GM18526 (cell line): ENCODE results near the gene CKAP2L.

Experiments
- POLR2A ChIP-seq: IDR thresholded peaks from 3 replicates; pipeline ENCODE4 v1.6.1; 2011; ENCODE audit not compliant: insufficient read length; ENCODE audit errors: extremely low read depth

Gene CKAP2L

GRCh38 chr2:112782234-112782799, 17.9 kb upstream of the CKAP2L start:
- TF ChIP-seq POLR2A: no peak

- TF ChIP-seq POLR2A: no peak
These were observed 15.2 kb upstream of the CKAP2L start for GRCh38 chr2:112779598-112779997.

- no peak for TF ChIP-seq POLR2A
These were observed 12.6 kb upstream of the CKAP2L start for GRCh38 chr2:112777036-112777435.

GRCh38 chr2:112776113-112776512, 11.7 kb upstream of the CKAP2L start:
- no peak for TF ChIP-seq POLR2A

- TF ChIP-seq POLR2A: no peak
These were observed 10.3 kb upstream of the CKAP2L start for GRCh38 chr2:112774536-112775285.

GRCh38 chr2:112773556-112773955, 9.1 kb upstream of the CKAP2L start:
- no peak for TF ChIP-seq POLR2A

GRCh38 chr2:112772911-112773475, 8.6 kb upstream of the CKAP2L start:
- TF ChIP-seq POLR2A: no peak

GRCh38 chr2:112772322-112772721, 7.9 kb upstream of the CKAP2L start:
- no peak for TF ChIP-seq POLR2A

- TF ChIP-seq POLR2A: no peak
These were observed 4.0 kb upstream of the CKAP2L start for GRCh38 chr2:112768432-112768831.

- TF ChIP-seq POLR2A: no peak
These were observed 3.4 kb upstream of the CKAP2L start for GRCh38 chr2:112767693-112768330.

- no peak for TF ChIP-seq POLR2A
These were observed 842 bp upstream of the CKAP2L start for GRCh38 chr2:112765251-112765650.

- TF ChIP-seq POLR2A: no peak
These were observed 2.1 kb downstream of the CKAP2L start for GRCh38 chr2:112762276-112762675.

GRCh38 chr2:112760149-112760548, 4.3 kb downstream of the CKAP2L start:
- TF ChIP-seq POLR2A: no peak

- no peak for TF ChIP-seq POLR2A
These were observed 5.7 kb downstream of the CKAP2L start for GRCh38 chr2:112758711-112759110.

GRCh38 chr2:112757265-112757664, 7.1 kb downstream of the CKAP2L start:
- no peak for TF ChIP-seq POLR2A

GRCh38 chr2:112756207-112756606, 8.2 kb downstream of the CKAP2L start:
- TF ChIP-seq POLR2A: no peak

- TF ChIP-seq POLR2A: no peak
These were observed 9.0 kb downstream of the CKAP2L start for GRCh38 chr2:112755444-112755843.

- TF ChIP-seq POLR2A: no peak
These were observed 9.8 kb downstream of the CKAP2L start for GRCh38 chr2:112754564-112754963.
